LoVo (cell line): ENCODE measurements around the gene DEGS1.

Experiments used
- DNase-seq: peaks from one replicate; pipeline ENCODE4 v3.0.0-alpha.2; 2016; ENCODE audit warnings: low spot score

Gene DEGS1

DNA sequence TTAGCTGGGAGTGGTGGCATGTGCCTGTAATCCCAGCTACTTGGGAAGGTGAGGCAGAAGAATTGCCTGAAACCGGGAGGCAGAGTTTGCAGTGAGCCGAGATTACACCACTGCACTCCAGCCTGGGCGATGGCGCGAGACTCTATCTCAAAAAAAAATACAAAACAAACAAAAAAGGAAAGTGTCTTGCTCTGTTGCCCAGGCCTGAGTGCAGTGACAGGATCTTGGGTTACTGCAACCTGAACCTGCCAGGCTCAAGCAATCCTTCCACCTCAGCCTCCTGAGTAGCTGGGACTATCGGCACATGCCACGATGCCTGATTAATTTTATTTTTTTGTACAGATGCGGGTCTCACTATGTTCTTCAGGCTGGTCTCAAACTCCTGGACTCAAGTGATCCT is 33.3 kb downstream of the DEGS1 start:
- DNase-seq, result no peak

DNA sequence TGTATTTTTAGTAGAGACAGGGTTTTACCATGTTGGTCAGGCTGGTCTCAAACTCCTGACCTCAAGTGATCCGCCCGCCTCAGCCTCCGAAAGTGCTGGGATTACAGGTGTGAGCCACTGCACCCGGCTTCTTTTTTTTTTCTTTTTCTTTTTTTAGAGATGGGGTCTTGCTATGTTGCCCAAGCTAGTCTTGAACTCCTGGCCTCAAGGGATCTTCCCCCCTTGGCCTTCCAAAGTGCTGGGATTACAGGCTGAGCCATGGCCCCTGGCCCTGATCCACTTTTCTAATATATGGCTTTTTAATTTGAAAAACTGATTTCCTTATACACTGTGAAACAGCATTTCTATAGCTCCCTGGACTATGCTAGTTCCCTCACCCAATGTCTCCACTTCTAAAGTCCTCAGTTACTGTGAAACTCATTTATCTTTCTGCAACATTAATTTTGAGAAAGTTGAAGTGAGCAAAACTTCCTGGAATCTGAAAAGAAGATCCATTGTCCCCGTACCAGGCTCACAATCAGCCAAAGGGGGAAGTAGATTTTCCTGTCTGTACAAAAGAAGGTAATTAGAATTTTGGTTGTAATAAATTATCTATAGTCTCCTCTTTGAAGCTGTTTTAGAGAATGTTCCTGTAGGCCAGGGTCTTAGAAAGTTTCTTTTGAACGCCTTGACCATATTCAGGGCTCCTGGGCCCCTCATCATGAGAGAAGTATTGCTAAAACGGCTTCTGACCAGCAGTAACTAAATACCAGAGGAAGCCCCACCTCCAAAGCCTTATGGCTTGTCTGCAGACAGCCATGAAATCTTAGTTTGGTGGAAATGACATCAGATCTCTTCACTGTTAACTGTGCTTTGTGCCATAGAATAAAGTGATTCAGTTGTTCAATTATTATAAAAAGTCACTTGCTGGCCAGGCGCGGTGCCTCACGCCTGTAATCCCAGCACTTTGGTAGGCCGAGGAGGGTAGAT is 34.9 kb downstream of the DEGS1 start:
- no peak for DNase-seq

DNA sequence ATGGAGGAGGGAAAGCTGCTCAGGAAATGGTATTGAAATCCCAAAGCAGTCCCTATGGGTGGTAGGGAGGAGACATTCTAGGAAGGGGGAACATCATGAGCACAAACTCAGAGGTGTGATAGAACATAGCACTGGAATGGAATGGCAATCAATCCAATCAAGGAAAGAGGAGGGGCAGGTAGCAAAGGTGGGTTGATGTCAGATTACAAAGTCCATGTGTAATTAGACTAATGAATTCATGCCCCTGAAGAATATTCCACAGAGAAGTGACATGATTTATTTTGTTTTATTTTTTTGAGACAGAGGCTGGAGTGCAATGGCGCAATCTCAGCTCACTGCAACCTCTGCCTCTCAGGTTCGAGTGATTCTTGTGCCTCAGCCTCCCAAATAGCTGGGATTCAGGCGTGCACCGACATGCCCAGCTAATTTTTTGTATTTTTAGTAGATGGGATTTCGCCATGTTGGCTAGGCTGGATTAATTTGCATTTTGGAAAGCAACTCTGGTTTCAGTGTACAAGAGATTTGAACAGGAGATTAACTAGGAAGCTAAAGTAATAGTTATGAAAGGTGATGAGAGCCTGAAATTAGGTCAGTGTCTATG is 36.1 kb downstream of the DEGS1 start:
- DNase-seq, result no peak

DNA sequence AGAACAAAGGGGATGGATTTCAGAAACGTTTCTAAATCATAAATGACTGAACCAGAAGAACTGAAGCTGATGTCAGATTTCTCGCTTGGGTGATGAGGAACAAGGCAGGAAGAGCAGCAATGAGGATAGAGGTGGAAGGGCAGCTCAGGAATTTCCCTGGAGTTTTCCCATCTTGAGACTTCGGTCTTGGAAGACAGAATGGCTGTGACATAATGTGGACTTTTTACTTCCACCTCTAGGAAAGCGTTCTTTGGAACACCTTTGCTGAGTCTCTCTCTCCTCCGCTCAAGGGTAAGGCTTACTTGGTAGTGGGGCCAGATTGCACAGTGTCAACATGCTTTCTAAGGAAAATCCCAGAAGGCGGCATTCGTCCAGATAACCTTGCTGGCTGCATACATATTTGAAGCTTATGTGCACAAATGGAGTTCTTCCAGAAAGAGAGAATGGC is 36.6 kb downstream of the DEGS1 start:
- DNase-seq, result no peak

DNA sequence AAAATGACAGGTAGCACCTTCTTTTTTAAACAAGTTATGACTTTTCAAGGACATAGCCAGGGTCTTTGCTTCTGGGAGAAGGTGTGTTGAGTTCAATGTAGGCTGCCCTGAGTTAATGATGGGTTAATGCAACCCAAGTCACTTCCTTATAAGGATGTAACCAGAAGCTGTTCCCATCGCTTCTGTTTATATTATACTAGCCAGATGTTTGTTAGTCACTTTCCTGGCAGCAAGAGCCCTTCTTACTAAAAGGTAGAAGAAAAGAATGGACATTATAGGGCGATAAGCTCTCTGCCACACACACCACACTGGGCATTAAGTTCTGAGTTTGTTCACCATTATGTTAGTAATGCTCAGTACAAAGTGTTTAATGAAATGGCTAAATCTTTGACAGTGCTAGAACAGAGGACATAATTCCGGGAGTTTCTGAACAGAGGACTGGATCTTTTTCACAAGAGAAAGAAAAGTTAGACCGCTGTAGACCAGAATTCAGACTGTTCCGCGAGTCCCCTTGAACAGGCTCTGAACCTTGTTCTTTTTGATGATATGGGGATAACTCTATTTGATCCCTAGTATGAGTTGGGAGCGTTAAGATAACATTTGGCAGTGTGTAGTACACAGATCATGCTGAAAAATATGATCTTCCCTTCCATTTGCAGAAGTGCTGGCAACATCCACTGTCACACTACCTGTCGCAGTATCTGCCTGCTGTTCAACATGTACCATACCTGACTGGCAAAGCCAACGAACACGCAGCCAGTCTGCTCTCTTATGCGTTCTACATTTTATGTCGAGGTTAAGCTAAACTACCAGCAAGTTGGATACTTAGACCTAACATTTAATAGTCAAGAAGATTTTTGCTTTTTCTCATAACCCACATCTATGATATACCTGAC is 41.0 kb downstream of the DEGS1 start:
- no peak for DNase-seq

DNA sequence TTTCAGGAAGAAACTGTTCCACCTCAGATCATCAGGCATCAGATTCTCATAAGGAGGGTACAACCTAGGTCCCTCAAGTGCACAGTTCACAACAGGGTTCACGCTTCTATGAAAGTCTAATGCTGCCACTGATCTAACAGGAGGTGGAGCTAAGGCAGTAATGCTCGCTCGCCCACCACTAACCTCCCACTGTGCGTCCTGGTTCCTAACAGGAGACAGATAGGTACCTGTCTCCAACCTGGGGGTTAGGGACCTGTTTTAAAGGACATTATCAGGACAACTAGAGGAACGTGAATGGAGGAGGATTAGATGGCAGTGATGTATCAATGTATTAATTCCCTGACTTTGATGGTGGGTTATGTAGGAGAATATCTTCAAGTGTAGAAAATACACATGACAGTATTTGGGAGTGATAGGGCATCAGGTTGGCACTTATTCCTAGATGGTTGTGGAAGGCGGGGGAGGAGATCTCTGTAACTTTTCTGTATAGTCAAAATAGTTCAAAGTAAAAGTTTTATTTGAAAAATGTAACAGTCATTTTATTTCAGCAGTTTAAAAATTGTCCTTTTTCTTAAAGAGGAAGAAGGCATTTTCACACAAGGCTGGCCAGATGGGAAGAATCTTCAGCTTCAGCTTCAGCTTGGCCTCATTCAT is 43.9 kb downstream of the DEGS1 start:
- no peak for DNase-seq

DNA sequence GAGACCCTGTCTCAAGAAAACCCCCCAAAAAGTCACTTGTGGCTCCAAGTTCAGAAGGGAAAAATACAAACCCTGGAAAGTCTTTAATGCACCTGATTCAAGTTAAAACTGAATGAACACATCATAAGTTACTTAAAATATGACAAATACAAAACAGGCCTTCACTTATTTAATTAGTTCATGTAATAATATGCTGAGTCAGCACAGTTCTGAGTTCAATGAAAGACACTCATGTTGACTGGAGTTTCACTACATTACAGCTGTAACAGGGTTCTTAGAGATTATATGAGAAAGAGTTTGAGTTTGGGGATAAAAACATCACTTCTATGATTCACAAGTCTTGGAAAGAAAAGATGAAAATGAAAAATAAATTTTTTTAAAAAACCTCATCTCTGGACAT is 51.0 kb downstream of the DEGS1 start:
- no peak for DNase-seq

DNA sequence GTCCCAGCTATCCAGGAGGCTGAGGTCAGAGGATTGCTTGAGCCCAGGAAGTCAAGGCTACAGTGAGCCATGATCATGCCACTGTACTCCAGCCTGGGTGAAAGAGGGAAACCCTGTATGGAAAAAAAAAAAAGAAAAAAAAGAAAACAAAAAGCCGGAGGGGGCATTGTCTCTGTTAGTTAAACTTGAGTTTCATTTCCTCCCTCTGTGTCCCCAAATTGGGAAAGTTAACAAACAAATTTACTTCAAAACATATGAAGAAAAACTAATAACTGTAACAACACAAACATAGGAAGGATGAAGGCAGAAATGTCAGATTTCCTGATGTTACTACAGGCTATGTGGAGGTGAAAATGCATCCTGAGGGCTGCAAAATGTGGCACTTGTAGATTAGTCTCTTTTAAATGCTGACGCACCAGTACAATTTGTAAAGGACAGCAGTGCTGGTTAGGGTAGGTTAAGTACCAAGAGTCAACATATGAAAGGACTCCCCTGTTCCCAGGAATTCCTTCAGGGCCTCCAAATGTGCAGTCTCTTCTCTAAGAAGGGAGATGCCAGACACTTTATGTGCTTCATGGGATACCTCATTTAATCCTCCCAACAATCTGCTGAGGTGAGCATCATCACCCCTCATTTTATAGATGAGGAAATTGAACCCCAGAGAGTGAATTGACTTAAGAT is 52.9 kb downstream of the DEGS1 start:
- DNase-seq, result no peak

DNA sequence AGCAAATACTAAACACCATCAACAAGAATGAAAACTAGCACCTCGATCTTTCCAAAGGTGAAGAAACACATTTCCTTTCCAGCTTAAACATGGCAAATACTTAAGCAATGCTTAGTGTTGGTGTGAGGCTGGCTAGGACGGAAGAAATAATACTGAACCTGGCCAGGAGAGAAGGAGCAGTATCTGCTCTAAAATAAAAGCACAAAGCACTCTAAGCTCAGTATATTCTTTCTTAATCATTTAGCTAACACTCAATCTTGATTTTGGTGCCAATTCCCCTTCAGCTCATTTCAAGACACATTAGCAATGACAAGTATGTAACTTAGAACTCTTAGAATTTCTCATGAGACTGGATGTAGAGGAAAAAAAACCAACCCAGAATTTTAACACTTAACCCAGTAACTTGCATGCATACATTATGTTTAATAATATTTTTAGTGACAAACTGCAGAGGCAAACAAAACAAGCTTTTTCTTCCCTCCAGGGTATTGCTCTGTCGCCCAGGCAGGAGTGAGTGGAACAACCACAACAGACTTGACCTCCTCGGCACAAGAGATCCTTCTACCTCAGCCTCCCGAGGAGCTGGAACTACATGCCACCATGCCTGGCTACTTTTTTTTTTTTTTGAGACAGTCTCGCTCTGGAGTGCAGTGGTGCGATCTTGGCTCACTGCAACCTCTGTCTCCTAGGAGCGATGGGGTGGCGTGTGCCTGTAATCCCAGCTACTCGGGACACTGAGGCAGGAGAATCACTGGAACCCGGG is 54.3 kb downstream of the DEGS1 start:
- no peak for DNase-seq

DNA sequence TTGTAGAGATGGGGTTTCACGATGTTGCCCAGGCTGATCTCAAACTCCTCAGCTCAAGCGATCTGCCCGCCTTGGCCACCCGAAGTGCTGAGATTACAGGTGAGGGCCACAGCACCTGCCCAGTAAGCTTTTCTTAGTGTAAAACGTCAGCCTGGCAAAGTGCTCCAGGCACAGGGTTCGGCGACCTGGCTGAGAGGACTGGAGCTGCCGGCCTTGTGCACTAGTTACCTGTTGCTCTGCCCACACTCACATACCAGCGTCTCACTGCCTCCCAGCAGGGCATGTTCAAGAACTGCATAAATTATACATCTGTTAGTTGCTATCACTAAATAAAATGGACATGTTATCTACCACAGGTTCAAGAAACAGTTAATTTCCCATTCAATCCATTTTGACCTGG is 55.2 kb downstream of the DEGS1 start:
- DNase-seq, result no peak

DNA sequence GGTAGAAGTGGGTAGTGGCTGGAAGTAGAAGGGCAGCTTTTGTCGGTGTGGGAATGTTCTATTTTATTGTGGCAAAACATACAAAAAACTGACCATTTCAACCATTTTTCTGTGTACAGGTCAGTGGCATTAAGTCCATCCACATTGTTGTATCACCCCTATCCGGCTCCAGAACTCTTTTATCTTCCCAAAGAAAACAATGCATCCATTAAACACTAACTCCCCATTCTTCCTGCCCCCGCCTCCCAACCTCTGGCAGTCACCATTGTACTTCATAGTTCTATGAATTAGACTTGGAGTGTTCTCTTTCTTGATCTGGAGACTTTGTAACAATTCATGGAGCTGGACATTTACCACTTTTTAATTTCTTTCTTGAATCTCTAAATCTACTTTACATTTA is 55.7 kb downstream of the DEGS1 start:
- no peak for DNase-seq
